H9 (cell line): Measurements from ENCODE around the gene RHEBL1. TPM values are rescaled to one million over a fixed set of nuclear protein-coding genes. Genes with fewer than 3 reads are reported as not detected.

ENCODE experiments used
- DNase-seq: peaks from one replicate; pipeline ENCODE4 v3.0.0-alpha.2; 2017
- H2AFZ ChIP-seq: one replicate; pipeline ENCODE4 v1.6.1; 2013; ENCODE audit warnings: mild to moderate bottlenecking, low read length, control low read depth, moderate library complexity
- H2AK5ac ChIP-seq: 2 replicates; pipeline ENCODE4 v1.6.1; 2013; ENCODE audit warnings: low read length, control low read depth, mixed read lengths; ENCODE audit not compliant: insufficient read length
- H2BK120ac ChIP-seq: one replicate; pipeline ENCODE4 v1.6.1; 2013; ENCODE audit warnings: low read depth, mild to moderate bottlenecking, low read length, control low read depth, inconsistent platforms; ENCODE audit not compliant: poor library complexity, severe bottlenecking
- H2BK12ac ChIP-seq: 2 replicates; pipeline ENCODE4 v1.6.1; 2013; ENCODE audit warnings: low read length, control low read depth, mixed read lengths, low read depth; ENCODE audit not compliant: insufficient read length
- H2BK15ac ChIP-seq: 2 replicates; pipeline ENCODE4 v1.6.1; 2013; ENCODE audit warnings: low read depth, low read length, control low read depth
- H2BK20ac ChIP-seq: one replicate; pipeline ENCODE4 v1.6.1; 2013; ENCODE audit warnings: low read depth, mild to moderate bottlenecking, low read length, control low read depth, inconsistent platforms; ENCODE audit not compliant: poor library complexity, severe bottlenecking
- H2BK5ac ChIP-seq: 2 replicates; pipeline ENCODE4 v1.6.1; 2013; ENCODE audit warnings: low read length, control low read depth, mixed read lengths; ENCODE audit not compliant: insufficient read length
- H3K14ac ChIP-seq: 2 replicates; pipeline ENCODE4 v1.6.1; 2013; ENCODE audit warnings: low read length, control low read depth; ENCODE audit not compliant: insufficient read depth
- H3K18ac ChIP-seq: 2 replicates; pipeline ENCODE4 v1.6.1; 2013; ENCODE audit warnings: low read depth, mild to moderate bottlenecking, mixed read lengths, low read length, control low read depth; ENCODE audit not compliant: insufficient read length
- H3K23ac ChIP-seq: 2 replicates; pipeline ENCODE4 v1.6.1; 2013; ENCODE audit warnings: low read length, control low read depth, mixed read lengths, low read depth; ENCODE audit not compliant: insufficient read length
- H3K23me2 ChIP-seq: 2 replicates; pipeline ENCODE4 v1.6.1; 2013; ENCODE audit warnings: low read depth, mild to moderate bottlenecking, mixed read lengths, low read length, control low read depth; ENCODE audit not compliant: insufficient read length, poor library complexity, severe bottlenecking
- H3K27ac ChIP-seq: 2 replicates; pipeline ENCODE4 v1.5.1; 2013; ENCODE audit warnings: low read length, control low read depth, mixed read lengths, low read depth; ENCODE audit not compliant: insufficient read length
- H3K27me3 ChIP-seq: 2 replicates; pipeline ENCODE4 v1.6.1; 2013; ENCODE audit warnings: low read length, control low read depth, inconsistent platforms; ENCODE audit not compliant: insufficient read depth
- H3K4ac ChIP-seq: 2 replicates; pipeline ENCODE4 v1.6.1; 2013; ENCODE audit warnings: low read depth, mild to moderate bottlenecking, control low read depth, inconsistent platforms, low read length, moderate library complexity
- H3K4me1 ChIP-seq: 2 replicates; pipeline ENCODE4 v1.6.1; 2013; ENCODE audit warnings: low read length, control low read depth, inconsistent platforms; ENCODE audit not compliant: insufficient read depth
- H3K4me2 ChIP-seq: 2 replicates; pipeline ENCODE4 v1.6.1; 2013; ENCODE audit warnings: low read length, control low read depth, mixed read lengths; ENCODE audit not compliant: insufficient read length, insufficient read depth
- H3K56ac ChIP-seq: 2 replicates; pipeline ENCODE4 v1.6.1; 2013; ENCODE audit warnings: low read depth, mild to moderate bottlenecking, mixed read lengths, low read length, control low read depth; ENCODE audit not compliant: insufficient read length
- H3K79me1 ChIP-seq: 2 replicates; pipeline ENCODE4 v1.6.1; 2013; ENCODE audit warnings: low read depth, mild to moderate bottlenecking, moderate library complexity, low read length, control low read depth, inconsistent platforms; ENCODE audit not compliant: insufficient read depth, poor library complexity, severe bottlenecking
- H3K79me2 ChIP-seq: 2 replicates; pipeline ENCODE4 v1.6.1; 2013; ENCODE audit warnings: low read length, control low read depth, inconsistent platforms; ENCODE audit not compliant: insufficient read depth
- H3K9ac ChIP-seq: 2 replicates; pipeline ENCODE4 v1.6.1; 2013; ENCODE audit warnings: low read length, control low read depth, mixed read lengths; ENCODE audit not compliant: insufficient read length; ENCODE audit errors: extremely low read depth
- H3K9me3 ChIP-seq: one replicate; pipeline ENCODE4 v1.6.1; 2013; ENCODE audit warnings: low read depth, low read length, inconsistent platforms; ENCODE audit not compliant: control insufficient read depth
- H3T11ph ChIP-seq: one replicate; pipeline ENCODE4 v1.6.1; 2013; ENCODE audit warnings: mild to moderate bottlenecking, low read length, control low read depth, inconsistent platforms
- H4K20me1 ChIP-seq: one replicate; pipeline ENCODE4 v1.6.1; 2013; ENCODE audit not compliant: control insufficient read depth, insufficient read length, insufficient read depth
- H4K5ac ChIP-seq: 2 replicates; pipeline ENCODE4 v1.6.1; 2013; ENCODE audit warnings: low read depth, mild to moderate bottlenecking, mixed read lengths, low read length, control low read depth; ENCODE audit not compliant: insufficient read length
- H4K8ac ChIP-seq: replicated peaks from 2 replicates; pipeline ENCODE4 v1.6.1; 2013; ENCODE audit warnings: low read length, control low read depth, mixed read lengths, low read depth; ENCODE audit not compliant: insufficient read length
- H4K91ac ChIP-seq: 2 replicates; pipeline ENCODE4 v1.6.1; 2013; ENCODE audit warnings: low read depth, mild to moderate bottlenecking, moderate library complexity, mixed read lengths, low read length, control low read depth; ENCODE audit not compliant: insufficient read length
- H3K27ac Mint-ChIP-seq, 3 experiments: 2 replicates in 2 of 3; 3 replicates in 1 of 3; pipeline ENCODE4 v1.8.0; 2020 to 2021; ENCODE audit warnings: mixed read lengths in 3 of 3, mild to moderate bottlenecking in 1 of 3, moderate library complexity in 1 of 3
- H3K27me3 Mint-ChIP-seq: 2 replicates; pipeline ENCODE4 v1.8.0; 2021; ENCODE audit warnings: low read depth, mild to moderate bottlenecking, moderate library complexity, mixed read lengths
- H3K36me3 Mint-ChIP-seq, 3 experiments: 2 replicates in 2 of 3; 3 replicates in 1 of 3; pipeline ENCODE4 v1.8.0; 2020 to 2021; ENCODE audit warnings: low read depth in 3 of 3, mixed read lengths in 3 of 3; ENCODE audit not compliant: insufficient read depth in 1 of 3
- H3K4me1 Mint-ChIP-seq, 2 experiments: 2 replicates each; pipeline ENCODE4 v1.8.0; 2020; ENCODE audit warnings: mixed read lengths in 2 of 2
- H3K4me3 Mint-ChIP-seq, 2 experiments: 2 replicates in 1 of 2; 3 replicates in 1 of 2; pipeline ENCODE4 v1.8.0; 2020 to 2021; ENCODE audit warnings: mild to moderate bottlenecking in 2 of 2, mixed read lengths in 2 of 2, moderate library complexity in 1 of 2
- H3K9me3 Mint-ChIP-seq, 2 experiments: 2 replicates in 1 of 2; 3 replicates in 1 of 2; pipeline ENCODE4 v1.8.0; 2020; ENCODE audit warnings: mild to moderate bottlenecking in 2 of 2, mixed read lengths in 2 of 2, moderate library complexity in 1 of 2
- CTCF ChIP-seq: fragments of 200-600 bp; sonication (generic); conservative IDR thresholded peaks from 3 replicates; pipeline ENCODE4 v1.8.0; 2021; ENCODE audit warnings: antibody characterized with exemption, mild to moderate bottlenecking
- WGBS: extraction: QIAGEN DNeasy Blood & Tissue Kit; methylation state at CpG from one replicate; pipeline ENCODE4 v1.1.7; 2013; ENCODE audit warnings: missing lambda C conversion rate, low lambda C conversion rate, mixed read lengths; ENCODE audit not compliant: insufficient read length; ENCODE audit errors: extremely low coverage; 5-methylcytosine and 5-hydroxymethylcytosine counted together
- total RNA-seq: library from RNA; stranded (reverse); gene quantifications from 2 replicates; pipeline ENCODE4 v1.2.1, GENCODE V29; 2021

Gene RHEBL1
- total RNA-seq, 1 experiment from 2014 or later: 4.0 TPM

- no CpG with 5 or more reads among the region's 7 CpGs for WGBS
- H3K14ac ChIP-seq: no peak overlapping the region
- no peak overlapping the region for H2BK5ac ChIP-seq
- H3K79me1 ChIP-seq: peaks cover 30% of the 10 kb centered on the region
- H3K27me3 ChIP-seq: no peaks in the 10 kb centered on the region
- no peak overlapping the region for H3K27ac ChIP-seq
- H2BK20ac ChIP-seq: no peak overlapping the region
- H3T11ph ChIP-seq: no peak overlapping the region
- no peak for TF ChIP-seq CTCF
- peak; percentile 75 for DNase-seq
- no peak overlapping the region for H2BK15ac ChIP-seq
- H4K5ac ChIP-seq: no peak overlapping the region
- peak overlapping the region; percentile 9 for H3K4me2 ChIP-seq
- no peak overlapping the region for H3K18ac ChIP-seq
- peaks cover 21% of the 10 kb centered on the region for H3K23me2 ChIP-seq
- Mint-ChIP-seq H3K27me3 (no peaks in the 10 kb centered on the region), H3K36me3 (peaks cover 41 to 51% (median 48%) of the 10 kb centered on the region in 3 experiments), H3K4me3 (peak overlapping the region; percentile 37 to 97), H3K27ac (peak overlapping the region in 2 of 3 experiments; percentile 52 to 90; a peak in 3 of 7 replicates), H3K9me3 (no peaks in the 10 kb centered on the region), H3K4me1 (peaks cover 45 to 46% of the 10 kb centered on the region in 2 experiments)
- H2AFZ ChIP-seq: no peak overlapping the region
- H4K91ac ChIP-seq: no peak overlapping the region
- H2AK5ac ChIP-seq: no peak overlapping the region
- peaks cover 48% of the 10 kb centered on the region for H3K79me2 ChIP-seq
- H3K9me3 ChIP-seq: no peaks in the 10 kb centered on the region
- H4K20me1 ChIP-seq: no peaks in the 10 kb centered on the region
- H2BK120ac ChIP-seq: no peak overlapping the region
- H3K9ac ChIP-seq: no peak overlapping the region
- peaks cover 14% of the 10 kb centered on the region for H3K4me1 ChIP-seq
- no peak overlapping the region for H3K23ac ChIP-seq
- no peak overlapping the region for H4K8ac ChIP-seq
- H2BK12ac ChIP-seq: no peak overlapping the region
- no peak overlapping the region for H3K56ac ChIP-seq
- no peak overlapping the region for H3K4ac ChIP-seq
Measured at GRCh38 chr12:49055978-49056754, 13.6 kb downstream of the RHEBL1 start.
